ENCODE measurements around the gene PCDH7. TPM values are rescaled to one million over a fixed set of nuclear protein-coding genes. Genes with fewer than 3 reads are reported as not detected.

PCDH7 gene
- total RNA-seq, 2 donors from 2014 or later = 2.6 to 15.6 TPM

- ATAC-seq (no peak), DNase-seq (no peak)
- intact Hi-C loops (cut with DNase I, micrococcal nuclease) = no loop called here
These were observed 48.1 kb downstream of the PCDH7 start for GRCh38 chr4:30768277-30768676.

- intact Hi-C loops (cut with DNase I, micrococcal nuclease) = no loop called here
- ATAC-seq (no peak), DNase-seq (no peak)
These were observed 48.9 kb downstream of the PCDH7 start for GRCh38 chr4:30769093-30769492.

GRCh38 chr4:30770049-30770549 lies 49.9 kb downstream of the PCDH7 start:
- intact Hi-C loops (cut with DNase I, micrococcal nuclease) = no loop called here
- ATAC-seq (no peak), DNase-seq (no peak)

DNA sequence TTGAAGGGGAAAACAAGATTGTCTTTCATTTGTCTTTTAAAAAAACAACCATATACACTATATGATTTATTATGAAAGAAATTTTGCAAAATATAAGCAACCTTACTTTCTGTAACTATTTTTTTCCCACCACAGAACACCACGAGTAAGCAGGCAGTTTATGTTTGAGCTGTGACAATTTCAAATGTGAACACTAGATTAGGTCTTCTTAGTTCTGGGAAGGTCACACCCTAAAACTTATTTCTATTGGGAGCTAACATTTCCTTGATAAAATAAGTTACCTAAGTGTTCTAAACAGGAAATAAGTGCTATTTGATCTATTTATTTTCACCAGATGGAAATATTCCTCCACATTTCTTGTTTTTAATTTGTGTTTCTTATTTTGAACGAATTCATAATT lies 50.6 kb downstream of the PCDH7 start:
- intact Hi-C loops (cut with DNase I, micrococcal nuclease) = no loop called here
- DNase-seq = no peak
- no peak for ATAC-seq

- intact Hi-C loops (cut with DNase I, micrococcal nuclease) = no loop called here
- DNase-seq = no peak
- ATAC-seq = no peak
These were observed 56.3 kb downstream of the PCDH7 start for GRCh38 chr4:30776451-30776850.

GRCh38 chr4:30776921-30777415 lies 56.8 kb downstream of the PCDH7 start:
- DNase-seq = no peak
- intact Hi-C loops (cut with DNase I, micrococcal nuclease) = no loop called here

More at GRCh38 chr4:30776921-30777415, 56.8 kb downstream of the PCDH7 start:
- ATAC-seq = no peak
